NCI-H1436 treated with DMSO at 0.1 percent for 48 hours (cell line): ENCODE measurements around the gene PCAT7.

Experiments
- DNase-seq: peaks from one replicate; lab custom pipeline; 2025; lab: John Stamatoyannopoulos, UW

Gene PCAT7

GRCh38 chr9:94603259-94604160 lies 48.6 kb downstream of the PCAT7 start:
- no peak for DNase-seq

GRCh38 chr9:94606646-94607422 lies 52.0 kb downstream of the PCAT7 start:
- DNase-seq = no peak

- DNase-seq = no peak
These were observed 52.5 kb downstream of the PCAT7 start for GRCh38 chr9:94607423-94607691.

DNA sequence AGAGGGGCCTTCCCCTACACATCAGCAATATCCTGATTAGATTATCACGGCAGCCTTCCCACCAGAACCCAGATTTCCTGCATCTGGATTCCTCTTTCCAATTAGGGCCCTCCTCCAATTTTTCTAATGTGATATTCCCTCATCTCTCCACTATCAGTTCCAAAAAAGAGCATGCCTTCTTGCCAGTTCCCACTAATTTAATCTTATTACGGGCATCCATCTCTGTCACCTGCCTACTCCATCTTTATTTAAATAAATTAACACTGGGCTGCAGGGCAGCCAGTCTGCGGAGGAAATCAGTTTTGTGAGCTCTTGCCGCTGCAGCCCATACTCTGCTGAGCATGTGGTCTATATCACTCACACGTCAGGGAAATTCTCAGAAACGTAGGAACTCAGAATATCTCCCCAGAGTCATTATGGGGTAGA lies 55.3 kb downstream of the PCAT7 start:
- no peak for DNase-seq

DNA sequence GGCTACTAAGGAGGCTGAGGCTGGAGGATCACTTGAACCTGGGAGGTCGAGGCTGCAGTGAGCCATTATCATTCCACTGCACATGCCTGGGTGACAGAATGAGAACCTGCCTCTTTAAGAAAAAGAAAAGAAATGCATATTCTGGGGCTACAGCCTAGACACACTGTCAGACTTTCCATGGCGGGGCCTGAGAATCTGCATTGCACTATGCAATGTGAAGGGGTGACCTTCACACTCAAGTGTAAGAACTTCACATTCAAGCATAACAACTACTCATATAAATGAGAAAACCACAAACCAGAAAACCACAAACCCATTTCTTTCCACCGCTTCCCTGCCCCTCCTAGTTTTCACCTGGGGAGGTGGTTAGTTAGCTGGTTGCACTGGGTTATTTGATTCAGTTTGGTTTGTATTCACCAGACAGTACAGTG lies 56.8 kb downstream of the PCAT7 start:
- DNase-seq = no peak

GRCh38 chr9:94612071-94612470 lies 57.2 kb downstream of the PCAT7 start:
- no peak for DNase-seq

- DNase-seq = no peak
These were observed 58.1 kb downstream of the PCAT7 start for GRCh38 chr9:94613003-94613402.

DNA sequence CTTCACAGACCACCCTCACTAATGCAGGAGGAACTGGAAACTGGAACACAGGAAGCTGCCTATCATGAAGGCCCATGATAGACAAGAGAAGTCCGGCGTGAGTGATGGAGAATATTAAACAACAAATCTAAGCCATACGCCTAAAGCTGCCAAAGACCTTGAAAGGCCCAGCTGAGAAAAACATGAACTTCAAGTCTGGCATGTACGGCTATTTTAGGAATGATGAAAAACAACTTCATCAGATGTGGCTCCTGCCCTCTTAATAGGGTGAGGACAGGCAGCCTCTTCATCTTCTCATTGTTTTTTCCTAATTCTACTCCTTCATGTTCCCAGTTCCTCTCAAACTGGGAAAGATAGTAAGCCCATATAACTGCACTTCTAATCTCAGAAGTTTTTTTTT lies 64.1 kb downstream of the PCAT7 start:
- DNase-seq = no peak
